ENCODE data around the gene HSPA12A. TPM values are rescaled to one million over a fixed set of nuclear protein-coding genes. Genes with fewer than 3 reads are reported as not detected.

The HSPA12A gene
- polyA plus RNA-seq, 2 of the 4 experiments (the other 2 are of a cell fraction) = 16.9 to 17.0 TPM

DNA sequence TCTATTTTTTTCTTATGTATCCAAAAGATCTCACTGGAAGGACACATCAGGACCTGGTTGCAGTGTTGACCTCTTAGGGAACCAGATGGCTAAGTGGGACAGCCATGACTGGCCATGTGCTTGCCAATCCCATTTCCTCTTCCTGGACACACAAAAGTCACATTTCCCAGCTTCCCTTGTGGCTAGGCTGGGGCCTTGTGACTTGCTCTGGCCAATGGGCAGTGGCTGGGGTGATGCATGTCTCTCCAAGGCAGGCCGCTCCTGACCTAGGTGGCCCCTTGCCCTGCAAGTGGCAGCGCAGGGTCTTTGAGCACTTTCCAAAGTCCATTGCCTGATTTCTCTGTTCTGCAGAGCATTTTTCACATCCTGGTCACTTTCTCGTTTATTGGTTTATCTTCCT is 41.7 kb upstream of the HSPA12A start (continued):
- TF ChIP-seq, protein P1, sequence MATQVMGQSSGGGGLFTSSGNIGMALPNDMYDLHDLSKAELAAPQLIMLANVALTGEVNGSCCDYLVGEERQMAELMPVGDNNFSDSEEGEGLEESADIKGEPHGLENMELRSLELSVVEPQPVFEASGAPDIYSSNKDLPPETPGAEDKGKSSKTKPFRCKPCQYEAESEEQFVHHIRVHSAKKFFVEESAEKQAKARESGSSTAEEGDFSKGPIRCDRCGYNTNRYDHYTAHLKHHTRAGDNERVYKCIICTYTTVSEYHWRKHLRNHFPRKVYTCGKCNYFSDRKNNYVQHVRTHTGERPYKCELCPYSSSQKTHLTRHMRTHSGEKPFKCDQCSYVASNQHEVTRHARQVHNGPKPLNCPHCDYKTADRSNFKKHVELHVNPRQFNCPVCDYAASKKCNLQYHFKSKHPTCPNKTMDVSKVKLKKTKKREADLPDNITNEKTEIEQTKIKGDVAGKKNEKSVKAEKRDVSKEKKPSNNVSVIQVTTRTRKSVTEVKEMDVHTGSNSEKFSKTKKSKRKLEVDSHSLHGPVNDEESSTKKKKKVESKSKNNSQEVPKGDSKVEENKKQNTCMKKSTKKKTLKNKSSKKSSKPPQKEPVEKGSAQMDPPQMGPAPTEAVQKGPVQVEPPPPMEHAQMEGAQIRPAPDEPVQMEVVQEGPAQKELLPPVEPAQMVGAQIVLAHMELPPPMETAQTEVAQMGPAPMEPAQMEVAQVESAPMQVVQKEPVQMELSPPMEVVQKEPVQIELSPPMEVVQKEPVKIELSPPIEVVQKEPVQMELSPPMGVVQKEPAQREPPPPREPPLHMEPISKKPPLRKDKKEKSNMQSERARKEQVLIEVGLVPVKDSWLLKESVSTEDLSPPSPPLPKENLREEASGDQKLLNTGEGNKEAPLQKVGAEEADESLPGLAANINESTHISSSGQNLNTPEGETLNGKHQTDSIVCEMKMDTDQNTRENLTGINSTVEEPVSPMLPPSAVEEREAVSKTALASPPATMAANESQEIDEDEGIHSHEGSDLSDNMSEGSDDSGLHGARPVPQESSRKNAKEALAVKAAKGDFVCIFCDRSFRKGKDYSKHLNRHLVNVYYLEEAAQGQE (IDR thresholded peaks at IDR 0.05) = no peak
- TF ChIP-seq, protein P2, sequence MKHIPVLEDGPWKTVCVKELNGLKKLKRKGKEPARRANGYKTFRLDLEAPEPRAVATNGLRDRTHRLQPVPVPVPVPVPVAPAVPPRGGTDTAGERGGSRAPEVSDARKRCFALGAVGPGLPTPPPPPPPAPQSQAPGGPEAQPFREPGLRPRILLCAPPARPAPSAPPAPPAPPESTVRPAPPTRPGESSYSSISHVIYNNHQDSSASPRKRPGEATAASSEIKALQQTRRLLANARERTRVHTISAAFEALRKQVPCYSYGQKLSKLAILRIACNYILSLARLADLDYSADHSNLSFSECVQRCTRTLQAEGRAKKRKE (CRISPR knock-in tag; IDR thresholded peaks at IDR 0.05; ENCODE audit: low read depth) = no peak
- TF ChIP-seq POLR2A (IDR thresholded peaks at IDR 0.05; ENCODE audit: low read length) = no peak

DNA sequence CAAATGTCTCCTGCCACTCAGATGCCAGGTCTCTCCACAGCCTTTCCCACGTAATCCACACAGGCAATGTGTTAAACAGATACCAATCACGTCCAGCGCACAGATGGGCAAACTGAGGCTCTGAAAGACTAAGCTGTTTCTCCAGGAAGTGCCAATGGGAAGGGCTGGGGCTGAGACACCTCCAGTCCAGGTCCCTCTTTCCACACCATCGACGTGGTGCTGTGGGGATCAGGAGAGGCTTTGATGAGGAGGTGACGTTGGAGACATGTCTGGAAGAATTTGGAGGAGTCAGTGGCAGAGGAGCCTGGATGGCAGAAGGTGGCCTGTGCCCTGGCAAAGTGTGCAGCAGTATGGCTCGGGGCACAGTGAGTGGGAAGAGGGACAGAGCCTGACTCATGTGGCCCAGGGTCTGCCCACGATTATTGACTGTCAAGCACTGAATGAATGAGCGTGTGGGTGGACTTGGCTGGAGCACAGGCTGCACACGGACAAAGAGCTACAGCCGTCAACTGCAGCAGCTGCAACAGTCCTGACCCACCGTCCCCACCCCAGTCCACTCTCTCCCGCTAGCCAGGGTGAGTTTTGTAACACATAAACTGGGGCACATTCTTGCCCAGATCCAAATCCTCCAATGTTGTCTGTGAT is 40.8 kb upstream of the HSPA12A start:
- ChIA-PET POLR2A (no interaction called here), CTCF (interaction anchor here (0.7 to 38.0 kb wide), 7 partner anchors 9 to 388 kb away, joined by 3 to 1061 read pairs (median 3); no protein-coding TSS in a partner anchor)
- DNase-seq (ENCODE audit: low read depth in 1 of 2, low spot score in 1 of 2) (no peak), FAIRE-seq (no peak), ATAC-seq (no peak)
- TF ChIP-seq MAZ (IDR thresholded peaks at IDR 0.05; ENCODE audit: borderline replicate concordance, low read depth, low read length) (no peak), RNF2 (IDR thresholded peaks at IDR 0.05; ENCODE audit: borderline replicate concordance, low read depth) (no peak), EP300 (IDR thresholded peaks at IDR 0.05) (no peak), GATA3 (IDR thresholded peaks at IDR 0.05; ENCODE audit: borderline replicate concordance) (no peak), FOSB (CRISPR knock-in tag; IDR thresholded peaks at IDR 0.05) (no peak), EHF (CRISPR knock-in tag; IDR thresholded peaks at IDR 0.05) (no peak)
- TF ChIP-seq, protein P3, sequence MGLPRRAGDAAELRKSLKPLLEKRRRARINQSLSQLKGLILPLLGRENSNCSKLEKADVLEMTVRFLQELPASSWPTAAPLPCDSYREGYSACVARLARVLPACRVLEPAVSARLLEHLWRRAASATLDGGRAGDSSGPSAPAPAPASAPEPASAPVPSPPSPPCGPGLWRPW (IDR thresholded peaks at IDR 0.05) = no peak
- TF ChIP-seq, protein P4, sequence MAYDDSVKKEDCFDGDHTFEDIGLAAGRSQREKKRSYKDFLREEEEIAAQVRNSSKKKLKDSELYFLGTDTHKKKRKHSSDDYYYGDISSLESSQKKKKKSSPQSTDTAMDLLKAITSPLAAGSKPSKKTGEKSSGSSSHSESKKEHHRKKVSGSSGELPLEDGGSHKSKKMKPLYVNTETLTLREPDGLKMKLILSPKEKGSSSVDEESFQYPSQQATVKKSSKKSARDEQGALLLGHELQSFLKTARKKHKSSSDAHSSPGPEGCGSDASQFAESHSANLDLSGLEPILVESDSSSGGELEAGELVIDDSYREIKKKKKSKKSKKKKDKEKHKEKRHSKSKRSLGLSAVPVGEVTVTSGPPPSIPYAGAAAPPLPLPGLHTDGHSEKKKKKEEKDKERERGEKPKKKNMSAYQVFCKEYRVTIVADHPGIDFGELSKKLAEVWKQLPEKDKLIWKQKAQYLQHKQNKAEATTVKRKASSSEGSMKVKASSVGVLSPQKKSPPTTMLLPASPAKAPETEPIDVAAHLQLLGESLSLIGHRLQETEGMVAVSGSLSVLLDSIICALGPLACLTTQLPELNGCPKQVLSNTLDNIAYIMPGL (CRISPR knock-in tag; IDR thresholded peaks at IDR 0.05; ENCODE audit: borderline replicate concordance) = no peak
- Histone ChIP-seq H3K4me3 (no peak overlapping the region), H3K4me2 (no peak overlapping the region), H3K9me3 (no peaks in the 10 kb centered on the region), H3K27ac (no peak overlapping the region), H3K4me1 (no peaks in the 10 kb centered on the region)
- 79% methylated on average over 13 of the region's 13 CpGs for WGBS (ENCODE audit: missing lambda C conversion rate)

DNA sequence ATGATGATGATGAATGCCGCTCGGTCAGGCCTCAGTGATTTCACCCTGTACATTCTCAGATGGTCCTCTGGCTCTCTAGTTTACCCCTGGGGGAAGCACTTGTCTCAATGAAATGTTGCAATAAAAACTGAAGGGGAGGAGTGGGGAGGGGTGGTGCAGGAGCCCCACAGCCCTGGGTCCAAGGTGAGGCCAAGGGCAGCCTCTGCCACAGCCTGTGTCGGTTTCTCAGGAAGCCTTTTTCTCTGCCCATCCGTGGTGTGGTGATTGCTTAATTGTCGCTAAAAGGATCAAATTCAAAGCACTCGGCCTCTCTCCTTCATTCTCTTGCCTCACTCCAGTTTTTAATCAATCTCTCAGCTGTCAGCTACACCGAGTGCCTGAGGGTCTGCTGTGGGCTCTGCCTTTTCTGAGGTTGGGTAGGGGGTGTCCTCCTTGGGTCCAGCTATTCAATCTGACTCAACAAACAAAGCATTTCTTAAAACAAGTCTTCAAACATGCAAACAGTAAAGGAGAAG is 39.1 kb upstream of the HSPA12A start:
- TF ChIP-seq NR3C1 (IDR thresholded peaks at IDR 0.05) (no peak), RFX5 (IDR thresholded peaks at IDR 0.05) (no peak)
- DNase-seq (ENCODE audit: low read depth in 1 of 2, low spot score in 1 of 2) (no peak), ATAC-seq (no peak), FAIRE-seq (no peak)
- no peaks in the 10 kb centered on the region for H3K9me3 ChIP-seq
- H3K4me3 ChIP-seq = no peak overlapping the region
- WGBS (ENCODE audit: missing lambda C conversion rate) = 79% methylated on average over 7 of the region's 7 CpGs
- no peaks in the 10 kb centered on the region for H3K4me1 ChIP-seq
- POLR2A ChIA-PET = no interaction called here
- CTCF ChIA-PET = interaction anchor here (1.0 to 38.0 kb wide), 2 partner anchors 16 to 390 kb away, joined by 3 to 1061 read pairs; no protein-coding TSS in a partner anchor
- no peak overlapping the region for H3K27ac ChIP-seq
- H3K4me2 ChIP-seq = no peak overlapping the region
